Measurements from ENCODE around the gene GALP. TPM values are rescaled to one million over a fixed set of nuclear protein-coding genes. Genes with fewer than 3 reads are reported as not detected.

The GALP gene
- total RNA-seq, 1 experiment from 2014 or later: not detected

DNA sequence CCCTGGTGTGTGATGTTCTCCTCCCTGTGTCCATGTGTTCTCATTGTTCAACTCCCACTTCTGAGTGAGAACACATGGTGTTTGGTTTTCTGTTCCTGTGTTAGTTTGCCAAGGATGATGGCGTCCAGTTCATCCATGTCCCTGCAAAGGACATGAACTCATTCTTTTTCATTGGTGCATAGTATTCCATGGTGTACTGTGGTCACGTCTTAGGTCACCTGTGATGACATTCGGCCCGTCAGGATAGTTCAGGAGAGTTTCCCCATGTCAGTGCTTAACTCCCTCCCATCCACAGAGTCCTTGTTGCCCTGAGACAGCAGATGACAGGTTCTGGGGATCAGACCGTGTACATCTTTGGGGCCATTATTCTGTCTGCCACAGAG, 26.2 kb upstream of the GALP start:
- no peak overlapping the region for H3K27ac Mint-ChIP-seq (ENCODE audit: low read depth, unreplicated experiment)
- TF ChIP-seq, protein P1, sequence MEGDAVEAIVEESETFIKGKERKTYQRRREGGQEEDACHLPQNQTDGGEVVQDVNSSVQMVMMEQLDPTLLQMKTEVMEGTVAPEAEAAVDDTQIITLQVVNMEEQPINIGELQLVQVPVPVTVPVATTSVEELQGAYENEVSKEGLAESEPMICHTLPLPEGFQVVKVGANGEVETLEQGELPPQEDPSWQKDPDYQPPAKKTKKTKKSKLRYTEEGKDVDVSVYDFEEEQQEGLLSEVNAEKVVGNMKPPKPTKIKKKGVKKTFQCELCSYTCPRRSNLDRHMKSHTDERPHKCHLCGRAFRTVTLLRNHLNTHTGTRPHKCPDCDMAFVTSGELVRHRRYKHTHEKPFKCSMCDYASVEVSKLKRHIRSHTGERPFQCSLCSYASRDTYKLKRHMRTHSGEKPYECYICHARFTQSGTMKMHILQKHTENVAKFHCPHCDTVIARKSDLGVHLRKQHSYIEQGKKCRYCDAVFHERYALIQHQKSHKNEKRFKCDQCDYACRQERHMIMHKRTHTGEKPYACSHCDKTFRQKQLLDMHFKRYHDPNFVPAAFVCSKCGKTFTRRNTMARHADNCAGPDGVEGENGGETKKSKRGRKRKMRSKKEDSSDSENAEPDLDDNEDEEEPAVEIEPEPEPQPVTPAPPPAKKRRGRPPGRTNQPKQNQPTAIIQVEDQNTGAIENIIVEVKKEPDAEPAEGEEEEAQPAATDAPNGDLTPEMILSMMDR (IDR thresholded peaks at IDR 0.05; ENCODE audit: unreplicated experiment): no peak
- intact Hi-C loops (cut with micrococcal nuclease): no loop called here
- H3K4me3 Mint-ChIP-seq (ENCODE audit: unreplicated experiment): no peak overlapping the region
- DNase-seq (ENCODE audit: unreplicated experiment): no peak
- no peaks in the 10 kb centered on the region for H3K27me3 Mint-ChIP-seq (ENCODE audit: insufficient read depth, unreplicated experiment)
- H3K4me1 Mint-ChIP-seq (ENCODE audit: insufficient read depth, unreplicated experiment): no peaks in the 10 kb centered on the region
- ChIA-PET POLR2A (no interaction called here), CTCF (no interaction called here)
- BruUV-seq (replicated peaks): no TSS peak
- H3K9me3 Mint-ChIP-seq (ENCODE audit: unreplicated experiment): no peaks in the 10 kb centered on the region
- H3K36me3 Mint-ChIP-seq (ENCODE audit: insufficient read depth, unreplicated experiment): peaks cover 8% of the 10 kb centered on the region

DNA sequence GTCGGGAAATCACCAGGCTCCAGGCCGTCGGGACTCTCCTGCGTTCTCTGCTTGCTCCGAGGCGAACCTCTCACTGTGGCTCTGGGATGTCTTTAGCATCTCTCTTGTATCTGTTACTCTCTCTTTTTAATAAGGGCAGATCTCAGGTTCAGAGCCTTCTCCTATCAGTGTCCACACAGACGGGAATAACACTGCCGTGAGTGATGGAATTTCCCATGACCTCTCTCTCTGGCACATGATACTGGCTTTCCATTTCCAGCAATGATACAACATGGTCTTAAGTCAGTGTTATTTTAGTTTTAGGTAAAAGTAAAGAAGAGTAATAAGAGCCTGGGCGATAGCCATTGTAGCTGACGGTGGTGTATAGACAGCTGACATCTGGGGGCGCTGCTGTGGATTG, 25.4 kb upstream of the GALP start:
- CTCF ChIA-PET: no interaction called here
- DNase-seq (ENCODE audit: unreplicated experiment): no peak
- POLR2A ChIA-PET: no interaction called here
- H3K4me3 Mint-ChIP-seq (ENCODE audit: unreplicated experiment): no peak overlapping the region
- no peaks in the 10 kb centered on the region for H3K9me3 Mint-ChIP-seq (ENCODE audit: unreplicated experiment)
- H3K4me1 Mint-ChIP-seq (ENCODE audit: insufficient read depth, unreplicated experiment): no peaks in the 10 kb centered on the region
- TF ChIP-seq, protein P1 (IDR thresholded peaks at IDR 0.05; ENCODE audit: unreplicated experiment): no peak
- no peaks in the 10 kb centered on the region for H3K27me3 Mint-ChIP-seq (ENCODE audit: insufficient read depth, unreplicated experiment)
- peaks cover 8% of the 10 kb centered on the region for H3K36me3 Mint-ChIP-seq (ENCODE audit: insufficient read depth, unreplicated experiment)
- intact Hi-C loops (cut with micrococcal nuclease): no loop called here
- BruUV-seq (replicated peaks): no TSS peak
- H3K27ac Mint-ChIP-seq (ENCODE audit: low read depth, unreplicated experiment): no peak overlapping the region

- TF ChIP-seq, protein P1 (IDR thresholded peaks at IDR 0.05; ENCODE audit: unreplicated experiment): no peak
- no peak overlapping the region for H3K4me3 Mint-ChIP-seq (ENCODE audit: unreplicated experiment)
- DNase-seq (ENCODE audit: unreplicated experiment): no peak
- CTCF ChIA-PET: interaction anchor here (0.9 kb wide), 1 partner anchor 74 kb away, joined by 4 read pairs; no protein-coding TSS in a partner anchor
- BruUV-seq (replicated peaks): no TSS peak
- H3K4me1 Mint-ChIP-seq (ENCODE audit: insufficient read depth, unreplicated experiment): no peaks in the 10 kb centered on the region
- no peaks in the 10 kb centered on the region for H3K9me3 Mint-ChIP-seq (ENCODE audit: unreplicated experiment)
- peaks cover 19% of the 10 kb centered on the region for H3K36me3 Mint-ChIP-seq (ENCODE audit: insufficient read depth, unreplicated experiment)
- POLR2A ChIA-PET: no interaction called here
- no peaks in the 10 kb centered on the region for H3K27me3 Mint-ChIP-seq (ENCODE audit: insufficient read depth, unreplicated experiment)
- intact Hi-C loops (cut with micrococcal nuclease): no loop called here
- H3K27ac Mint-ChIP-seq (ENCODE audit: low read depth, unreplicated experiment): no peak overlapping the region
Observed at GRCh38 chr19:56152644-56153043, 23.2 kb upstream of the GALP start.

DNA sequence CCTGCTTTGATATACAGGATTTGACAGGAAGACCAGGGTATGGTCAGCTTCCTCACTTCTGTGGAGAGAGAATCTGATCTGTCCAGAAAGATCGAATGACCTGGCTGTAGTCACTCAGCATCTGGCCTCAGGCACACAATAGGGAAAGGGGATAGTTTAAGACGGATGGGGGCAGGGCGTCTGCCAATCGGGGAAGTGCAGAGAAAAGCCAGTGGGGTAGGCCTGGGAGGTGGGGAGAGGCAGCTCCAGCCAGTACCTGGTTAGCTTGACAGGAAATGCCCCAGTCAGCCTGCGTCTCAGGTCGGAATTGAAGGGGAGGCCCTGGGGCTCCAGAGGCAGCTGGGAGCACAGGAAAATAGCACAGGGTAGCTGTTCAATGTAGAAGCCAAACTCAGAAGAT, 22.3 kb upstream of the GALP start:
- intact Hi-C loops (cut with micrococcal nuclease): no loop called here

More for the DNA sequence above, 22.3 kb upstream of the GALP start:
- CTCF ChIA-PET: no interaction called here
- Mint-ChIP-seq H3K9me3 (ENCODE audit: unreplicated experiment) (no peaks in the 10 kb centered on the region), H3K27ac (ENCODE audit: low read depth, unreplicated experiment) (no peak overlapping the region), H3K4me3 (ENCODE audit: unreplicated experiment) (no peak overlapping the region), H3K36me3 (ENCODE audit: insufficient read depth, unreplicated experiment) (peaks cover 17% of the 10 kb centered on the region), H3K4me1 (ENCODE audit: insufficient read depth, unreplicated experiment) (no peaks in the 10 kb centered on the region), H3K27me3 (ENCODE audit: insufficient read depth, unreplicated experiment) (no peaks in the 10 kb centered on the region)
- POLR2A ChIA-PET: no interaction called here
- no peak for DNase-seq (ENCODE audit: unreplicated experiment)
- TF ChIP-seq, protein P1 (IDR thresholded peaks at IDR 0.05; ENCODE audit: unreplicated experiment): no peak
- no TSS peak for BruUV-seq (replicated peaks)
